ENCODE measurements around the gene TNIP2.

TNIP2 gene

DNA sequence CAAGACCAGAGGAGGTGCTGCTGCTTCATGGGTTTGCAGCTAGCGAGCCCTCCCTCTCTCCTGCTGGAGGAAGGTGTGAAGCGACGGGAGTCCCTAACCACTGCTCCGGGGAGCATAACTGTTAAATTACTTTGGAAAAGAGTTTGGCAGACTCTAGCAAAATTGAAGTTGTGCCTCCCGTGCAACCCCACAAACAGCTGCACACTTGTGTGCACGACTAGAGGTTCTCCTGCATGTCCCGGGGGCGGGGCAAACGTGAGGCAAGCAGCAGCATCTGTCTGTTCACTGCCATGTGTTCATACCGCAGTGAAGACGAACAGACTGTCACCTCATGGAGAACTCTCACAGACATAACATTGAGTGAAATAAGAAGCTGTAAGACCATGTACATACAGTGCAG is 34.5 kb downstream of the TNIP2 start:
- Histone ChIP-seq H3K4me1 (ENCODE audit: control insufficient read depth, insufficient read depth, low read length) (no peaks in the 10 kb centered on the region), H3K36me3 (ENCODE audit: control insufficient read depth, insufficient read depth, low read length, severe bottlenecking) (peaks cover 46% of the 10 kb centered on the region), H3K4me3 (ENCODE audit: low read length) (no peak overlapping the region), H3K27me3 (replicated peaks; ENCODE audit: control insufficient read depth, insufficient read depth, low read length) (no peaks in the 10 kb centered on the region), H3K9me3 (ENCODE audit: control insufficient read depth, low read length) (no peaks in the 10 kb centered on the region), H3K9ac (ENCODE audit: low read length) (no peak overlapping the region)
- no peak for DNase-seq (ENCODE audit: low read depth)

DNA sequence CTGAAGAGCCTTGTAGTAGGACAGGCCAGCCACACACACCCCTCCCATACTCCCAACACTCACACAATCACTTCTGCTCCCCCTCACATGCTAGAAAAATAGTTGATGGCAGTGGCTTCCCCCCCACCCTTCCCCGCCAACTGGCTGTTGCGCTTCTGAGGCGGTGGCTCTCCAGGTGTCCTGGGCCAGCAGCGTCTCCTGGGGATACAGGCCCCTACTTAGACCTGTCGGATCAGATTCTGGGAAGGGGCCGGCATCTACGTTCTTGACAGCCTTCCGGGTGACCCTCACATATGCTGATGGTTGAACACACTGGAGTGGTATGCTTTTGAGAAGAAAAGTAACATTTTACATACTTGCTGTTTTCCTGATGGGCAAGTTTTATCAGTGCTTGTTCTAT is 39.9 kb downstream of the TNIP2 start:
- Histone ChIP-seq H3K4me1 (ENCODE audit: control insufficient read depth, insufficient read depth, low read length) (peaks cover 16% of the 10 kb centered on the region), H3K36me3 (ENCODE audit: control insufficient read depth, insufficient read depth, low read length, severe bottlenecking) (peaks cover 35% of the 10 kb centered on the region), H3K9me3 (ENCODE audit: control insufficient read depth, low read length) (no peaks in the 10 kb centered on the region), H3K4me3 (ENCODE audit: low read length) (no peak overlapping the region), H3K9ac (ENCODE audit: low read length) (no peak overlapping the region), H3K27me3 (replicated peaks; ENCODE audit: control insufficient read depth, insufficient read depth, low read length) (no peaks in the 10 kb centered on the region)
- DNase-seq (ENCODE audit: low read depth): no peak

- Histone ChIP-seq H3K9me3 (ENCODE audit: control insufficient read depth, low read length) (no peaks in the 10 kb centered on the region), H3K36me3 (ENCODE audit: control insufficient read depth, insufficient read depth, low read length, severe bottlenecking) (peaks cover 30% of the 10 kb centered on the region), H3K4me3 (ENCODE audit: low read length) (no peak overlapping the region), H3K4me1 (ENCODE audit: control insufficient read depth, insufficient read depth, low read length) (peaks cover 16% of the 10 kb centered on the region), H3K27me3 (replicated peaks; ENCODE audit: control insufficient read depth, insufficient read depth, low read length) (no peaks in the 10 kb centered on the region), H3K9ac (ENCODE audit: low read length) (no peak overlapping the region)
- no peak for DNase-seq (ENCODE audit: low read depth)
These were observed 40.7 kb downstream of the TNIP2 start for GRCh38 chr4:2715426-2715825.

GRCh38 chr4:2714918-2715317 is 41.2 kb downstream of the TNIP2 start:
- DNase-seq (ENCODE audit: low read depth): peak; percentile 21
- H3K9ac ChIP-seq (ENCODE audit: low read length): no peak overlapping the region
- no peaks in the 10 kb centered on the region for H3K27me3 ChIP-seq (replicated peaks; ENCODE audit: control insufficient read depth, insufficient read depth, low read length)
- H3K4me1 ChIP-seq (ENCODE audit: control insufficient read depth, insufficient read depth, low read length): peaks cover 16% of the 10 kb centered on the region
- H3K4me3 ChIP-seq (ENCODE audit: low read length): no peak overlapping the region
- H3K36me3 ChIP-seq (ENCODE audit: control insufficient read depth, insufficient read depth, low read length, severe bottlenecking): peaks cover 25% of the 10 kb centered on the region
- no peaks in the 10 kb centered on the region for H3K9me3 ChIP-seq (ENCODE audit: control insufficient read depth, low read length)

- Histone ChIP-seq H3K9me3 (ENCODE audit: control insufficient read depth, low read length) (no peaks in the 10 kb centered on the region), H3K4me1 (ENCODE audit: control insufficient read depth, insufficient read depth, low read length) (peaks cover 16% of the 10 kb centered on the region), H3K36me3 (ENCODE audit: control insufficient read depth, insufficient read depth, low read length, severe bottlenecking) (peaks cover 23% of the 10 kb centered on the region), H3K4me3 (ENCODE audit: low read length) (no peak overlapping the region), H3K9ac (ENCODE audit: low read length) (peak overlapping the region; percentile 6), H3K27me3 (replicated peaks; ENCODE audit: control insufficient read depth, insufficient read depth, low read length) (no peaks in the 10 kb centered on the region)
- DNase-seq (ENCODE audit: low read depth): peak; percentile 6
These were observed 41.9 kb downstream of the TNIP2 start for GRCh38 chr4:2714061-2714770.

- peaks cover 16% of the 10 kb centered on the region for H3K4me1 ChIP-seq (ENCODE audit: control insufficient read depth, insufficient read depth, low read length)
- no peak overlapping the region for H3K9ac ChIP-seq (ENCODE audit: low read length)
- H3K4me3 ChIP-seq (ENCODE audit: low read length): no peak overlapping the region
- DNase-seq (ENCODE audit: low read depth): no peak
- no peaks in the 10 kb centered on the region for H3K9me3 ChIP-seq (ENCODE audit: control insufficient read depth, low read length)
- no peaks in the 10 kb centered on the region for H3K27me3 ChIP-seq (replicated peaks; ENCODE audit: control insufficient read depth, insufficient read depth, low read length)
- H3K36me3 ChIP-seq (ENCODE audit: control insufficient read depth, insufficient read depth, low read length, severe bottlenecking): peaks cover 20% of the 10 kb centered on the region
These were observed 42.8 kb downstream of the TNIP2 start for GRCh38 chr4:2713337-2713736.

GRCh38 chr4:2712261-2712842 is 43.8 kb downstream of the TNIP2 start:
- no peak overlapping the region for H3K4me3 ChIP-seq (ENCODE audit: low read length)
- H3K9me3 ChIP-seq (ENCODE audit: control insufficient read depth, low read length): no peaks in the 10 kb centered on the region
- no peak overlapping the region for H3K9ac ChIP-seq (ENCODE audit: low read length)
- H3K36me3 ChIP-seq (ENCODE audit: control insufficient read depth, insufficient read depth, low read length, severe bottlenecking): peaks cover 19% of the 10 kb centered on the region
- no peak for DNase-seq (ENCODE audit: low read depth)
- H3K4me1 ChIP-seq (ENCODE audit: control insufficient read depth, insufficient read depth, low read length): peaks cover 16% of the 10 kb centered on the region
- H3K27me3 ChIP-seq (replicated peaks; ENCODE audit: control insufficient read depth, insufficient read depth, low read length): no peaks in the 10 kb centered on the region

GRCh38 chr4:2702770-2703169 is 53.4 kb downstream of the TNIP2 start:
- Histone ChIP-seq H3K9ac (ENCODE audit: low read length) (no peak overlapping the region), H3K4me3 (ENCODE audit: low read length) (no peak overlapping the region), H3K4me1 (ENCODE audit: control insufficient read depth, insufficient read depth, low read length) (peaks cover 9% of the 10 kb centered on the region), H3K9me3 (ENCODE audit: control insufficient read depth, low read length) (no peaks in the 10 kb centered on the region), H3K36me3 (ENCODE audit: control insufficient read depth, insufficient read depth, low read length, severe bottlenecking) (peaks cover 75% of the 10 kb centered on the region), H3K27me3 (replicated peaks; ENCODE audit: control insufficient read depth, insufficient read depth, low read length) (no peaks in the 10 kb centered on the region)
- no peak for DNase-seq (ENCODE audit: low read depth)

GRCh38 chr4:2702361-2702760 is 53.8 kb downstream of the TNIP2 start:
- Histone ChIP-seq H3K27me3 (replicated peaks; ENCODE audit: control insufficient read depth, insufficient read depth, low read length) (no peaks in the 10 kb centered on the region), H3K4me1 (ENCODE audit: control insufficient read depth, insufficient read depth, low read length) (peaks cover 9% of the 10 kb centered on the region), H3K4me3 (ENCODE audit: low read length) (no peak overlapping the region), H3K9me3 (ENCODE audit: control insufficient read depth, low read length) (no peaks in the 10 kb centered on the region), H3K9ac (ENCODE audit: low read length) (no peak overlapping the region), H3K36me3 (ENCODE audit: control insufficient read depth, insufficient read depth, low read length, severe bottlenecking) (peaks cover 79% of the 10 kb centered on the region)
- DNase-seq (ENCODE audit: low read depth): no peak

- DNase-seq (ENCODE audit: low read depth): no peak
- H3K4me3 ChIP-seq (ENCODE audit: low read length): no peak overlapping the region
- H3K9me3 ChIP-seq (ENCODE audit: control insufficient read depth, low read length): no peaks in the 10 kb centered on the region
- H3K27me3 ChIP-seq (replicated peaks; ENCODE audit: control insufficient read depth, insufficient read depth, low read length): no peaks in the 10 kb centered on the region
- no peak overlapping the region for H3K9ac ChIP-seq (ENCODE audit: low read length)
- H3K4me1 ChIP-seq (ENCODE audit: control insufficient read depth, insufficient read depth, low read length): no peaks in the 10 kb centered on the region
- peaks cover 96% of the 10 kb centered on the region for H3K36me3 ChIP-seq (ENCODE audit: control insufficient read depth, insufficient read depth, low read length, severe bottlenecking)
These were observed 56.1 kb downstream of the TNIP2 start for GRCh38 chr4:2700031-2700430.

- no peak for DNase-seq (ENCODE audit: low read depth)
- Histone ChIP-seq H3K36me3 (ENCODE audit: control insufficient read depth, insufficient read depth, low read length, severe bottlenecking) (peaks cover 98% of the 10 kb centered on the region), H3K4me3 (ENCODE audit: low read length) (no peak overlapping the region), H3K27me3 (replicated peaks; ENCODE audit: control insufficient read depth, insufficient read depth, low read length) (no peaks in the 10 kb centered on the region), H3K9ac (ENCODE audit: low read length) (no peak overlapping the region), H3K9me3 (ENCODE audit: control insufficient read depth, low read length) (no peaks in the 10 kb centered on the region), H3K4me1 (ENCODE audit: control insufficient read depth, insufficient read depth, low read length) (no peaks in the 10 kb centered on the region)
These were observed 56.6 kb downstream of the TNIP2 start for GRCh38 chr4:2699534-2699933.

All from adipocyte (in vitro differentiated cells).